Hippocampal formation (tissue), 2 donors: ENCODE measurements around the gene PHACTR1.
"Not testable (repeated sequence)": the region's sequence is repeated elsewhere in the genome, so short reads cannot be mapped to it uniquely, and the experiment has no call there.

ENCODE experiments used
- DNase-seq, 2 donors: peaks; one replicate each; lab custom pipeline; 2025; lab: John Stamatoyannopoulos, UW

Gene PHACTR1

GRCh38 chr6:13159822-13160221 is 443.3 kb downstream of the PHACTR1 start:
- DNase-seq, result not testable (repeated sequence)

GRCh38 chr6:13163161-13163944 is 446.8 kb downstream of the PHACTR1 start:
- no peak for DNase-seq

- DNase-seq, result no peak
Measured at GRCh38 chr6:13164291-13164690, 447.7 kb downstream of the PHACTR1 start.

- no peak for DNase-seq
Measured at GRCh38 chr6:13165502-13166172, 449.1 kb downstream of the PHACTR1 start.

GRCh38 chr6:13166269-13166668 is 449.7 kb downstream of the PHACTR1 start:
- DNase-seq, result no peak

- no peak for DNase-seq
Measured at GRCh38 chr6:13166916-13167315, 450.3 kb downstream of the PHACTR1 start.

- DNase-seq, result no peak
Measured at GRCh38 chr6:13172291-13172690, 455.7 kb downstream of the PHACTR1 start.

GRCh38 chr6:13175087-13175486 is 458.5 kb downstream of the PHACTR1 start:
- no peak for DNase-seq

GRCh38 chr6:13175759-13176158 is 459.2 kb downstream of the PHACTR1 start:
- DNase-seq, result no peak

- DNase-seq, result no peak
Measured at GRCh38 chr6:13177664-13178063, 461.1 kb downstream of the PHACTR1 start.

GRCh38 chr6:13178107-13178506 is 461.5 kb downstream of the PHACTR1 start:
- no peak for DNase-seq

GRCh38 chr6:13180538-13180937 is 464.0 kb downstream of the PHACTR1 start:
- no peak for DNase-seq

GRCh38 chr6:13181393-13181792 is 464.8 kb downstream of the PHACTR1 start:
- DNase-seq, result no peak

- DNase-seq, result no peak
Measured at GRCh38 chr6:13183415-13184088, 467.0 kb downstream of the PHACTR1 start.

- no peak for DNase-seq
Measured at GRCh38 chr6:13184089-13184468, 467.5 kb downstream of the PHACTR1 start.

- DNase-seq, result no peak
Measured at GRCh38 chr6:13184547-13184946, 468.0 kb downstream of the PHACTR1 start.

- no peak for DNase-seq
Measured at GRCh38 chr6:13186861-13187260, 470.3 kb downstream of the PHACTR1 start.

- no peak for DNase-seq
Measured at GRCh38 chr6:13187692-13188091, 471.1 kb downstream of the PHACTR1 start.

GRCh38 chr6:13188306-13188705 is 471.7 kb downstream of the PHACTR1 start:
- no peak for DNase-seq

GRCh38 chr6:13189710-13190109 is 473.1 kb downstream of the PHACTR1 start:
- DNase-seq, result no peak

GRCh38 chr6:13190376-13190775 is 473.8 kb downstream of the PHACTR1 start:
- no peak for DNase-seq

- no peak for DNase-seq
Measured at GRCh38 chr6:13191461-13191860, 474.9 kb downstream of the PHACTR1 start.

GRCh38 chr6:13194852-13195251 is 478.3 kb downstream of the PHACTR1 start:
- peak; percentile 16 to 43 for DNase-seq
